Aorta (tissue), 5 donors: Measurements from ENCODE around the gene MVP. TPM values are rescaled to one million over a fixed set of nuclear protein-coding genes. Genes with fewer than 3 reads are reported as not detected.

Source experiments
- ATAC-seq: fragments of 200-7000 bp; cut with Tn5 transposase; one replicate; pipeline ENCODE4 v1.9.1; 2022; ENCODE audit warnings: moderate library complexity; ENCODE audit not compliant: low FRiP score
- DNase-seq, 2 donors: peaks; one replicate each; pipeline ENCODE4 v3.0.0-alpha.2; 2020
- H3K27ac ChIP-seq, 2 donors: one replicate each; pipeline ENCODE4 v1.5.1; 2013; ENCODE audit warnings: low read length in 2 of 2, mild to moderate bottlenecking in 2 of 2, moderate library complexity in 2 of 2, control low read depth in 1 of 2, inconsistent platforms in 1 of 2, low read depth in 1 of 2
- H3K27me3 ChIP-seq, 2 donors: one replicate each; pipeline ENCODE4 v1.6.1; 2013; ENCODE audit warnings: control low read depth in 1 of 2, low read length in 1 of 2, mild to moderate bottlenecking in 1 of 2, moderate library complexity in 1 of 2; ENCODE audit not compliant: insufficient read depth in 2 of 2, control insufficient read depth in 1 of 2
- H3K36me3 ChIP-seq, 2 donors: one replicate each; pipeline ENCODE4 v1.6.1; 2013; ENCODE audit warnings: control low read depth in 1 of 2, low read length in 1 of 2, mild to moderate bottlenecking in 1 of 2; ENCODE audit not compliant: insufficient read depth in 2 of 2, control insufficient read depth in 1 of 2
- H3K4me1 ChIP-seq, 2 donors: one replicate each; pipeline ENCODE4 v1.6.1; 2013; ENCODE audit warnings: low read length in 2 of 2, control low read depth in 1 of 2, mild to moderate bottlenecking in 1 of 2, moderate library complexity in 1 of 2; ENCODE audit not compliant: insufficient read depth in 2 of 2, control insufficient read depth in 1 of 2
- H3K4me3 ChIP-seq, 2 donors: one replicate each; pipeline ENCODE4 v1.5.1; 2013; ENCODE audit warnings: low read length in 2 of 2, control low read depth in 1 of 2, mild to moderate bottlenecking in 1 of 2
- H3K9me3 ChIP-seq: one replicate; pipeline ENCODE4 v1.6.1; 2013; ENCODE audit warnings: mild to moderate bottlenecking, low read length; ENCODE audit not compliant: control insufficient read depth
- WGBS, 2 donors: extraction: QIAGEN DNeasy Blood & Tissue Kit; methylation state at CpG; one replicate each; pipeline ENCODE4 v1.1.7; 2013; 5-methylcytosine and 5-hydroxymethylcytosine counted together
- intact Hi-C, 2 donors: fragments of 100-400 bp; cut with DNase I; formaldehyde crosslinking; loops; one replicate each; pipeline versions ENCODE4 v1.14.2 to v1.15.0; 2022
- polyA plus RNA-seq, 2 donors: library from polyadenylated mRNA; stranded (reverse); fragments of 200-250 nt; gene quantifications; one replicate each; pipeline ENCODE4 v1.2.3, GENCODE V29; 2013
- total RNA-seq, 2 donors: library from RNA; stranded (reverse); fragmentation: NEBNext Ultra II Directional; extraction: Animal tissue kit (Norgen Biotek cat#: 25700); gene quantifications; one replicate each; pipeline ENCODE4 v1.2.1, GENCODE V29; 2021
- donor health status: healthy with polysubstance abuse.
- donor health status: Bipolar disorder and iron deficiency.
- donor health status: DM: no; HTN: no; CAD: no.
- donor health status: DM: no; HTN: no; CAD: no.
- donor health status: DM: yes; HTN: yes; CAD: no.

The MVP gene
- total and polyA plus RNA-seq, 4 donors, result 76.8 to 186 (median 161) TPM

GRCh38 chr16:29808219-29808900, 11.9 kb upstream of the MVP start:
- 35 to 36% methylated on average over 25 of the region's 25 CpGs for WGBS, 2 donors
- no peaks in the 10 kb centered on the region for H3K9me3 ChIP-seq
- peak overlapping the region in 1 of 2 donors; percentile 1 for H3K4me3 ChIP-seq
- no peak for ATAC-seq
- no peaks in the 10 kb centered on the region for H3K4me1 ChIP-seq
- H3K27ac ChIP-seq, result peak overlapping the region in 1 of 2 donors; percentile 50
- DNase-seq, result peak in 1 of 2 donors; percentile 66
- no peaks in the 10 kb centered on the region for H3K27me3 ChIP-seq
- intact Hi-C loops, result loop anchor here in 1 of 2 donors (5.0 kb wide), 1 partner anchor 569 kb away; no protein-coding TSS in a partner anchor
- no peaks in the 10 kb centered on the region for H3K36me3 ChIP-seq

DNA sequence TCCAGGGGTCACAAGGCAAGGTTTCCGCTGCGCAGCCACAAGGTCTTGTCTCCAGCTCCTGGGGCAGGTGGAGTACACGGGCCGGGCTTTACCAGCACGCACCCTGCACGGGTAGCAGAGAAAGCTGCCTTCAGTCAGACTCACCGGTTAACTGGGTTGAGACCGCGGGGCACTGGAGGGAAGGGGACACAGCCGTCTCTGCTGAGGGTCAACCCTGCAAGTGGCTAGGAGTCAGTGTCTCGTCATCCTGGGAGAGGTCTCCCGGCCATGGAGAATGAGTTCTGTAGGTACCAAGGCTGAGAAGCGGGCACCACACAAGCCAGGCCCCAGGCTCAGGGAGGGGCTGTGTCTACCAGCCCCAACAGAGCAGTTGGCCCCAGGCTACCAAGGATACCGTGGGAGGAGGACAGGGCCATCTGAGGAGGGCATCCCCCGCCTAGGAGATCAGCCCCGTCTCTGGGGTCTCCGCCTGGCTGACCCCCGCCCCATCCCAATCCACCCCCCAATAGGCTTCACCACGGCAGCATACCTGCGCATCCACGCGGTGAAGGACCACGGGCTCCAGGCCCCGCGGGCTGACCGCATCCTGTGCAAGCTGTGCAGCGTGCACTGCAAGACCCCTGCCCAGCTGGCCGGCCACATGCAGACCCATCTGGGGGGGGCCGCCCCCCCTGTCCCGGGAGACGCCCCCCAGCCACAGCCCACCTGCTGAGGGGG, 11.1 kb upstream of the MVP start:
- ATAC-seq, result no peak
- Histone ChIP-seq H3K4me3 (no peak overlapping the region), H3K27ac (peak overlapping the region in 1 of 2 donors; percentile 15), H3K4me1 (no peaks in the 10 kb centered on the region), H3K9me3 (no peaks in the 10 kb centered on the region), H3K36me3 (no peaks in the 10 kb centered on the region), H3K27me3 (no peaks in the 10 kb centered on the region)
- intact Hi-C loops, result loop anchor here in 1 of 2 donors (5.0 kb wide), 1 partner anchor 568 kb away; no protein-coding TSS in a partner anchor
- 67 to 71% methylated on average over 31 of the region's 31 CpGs for WGBS, 2 donors
- DNase-seq, result peak in 1 of 2 donors; percentile 59

GRCh38 chr16:29809850-29810698, 10.2 kb upstream of the MVP start:
- H3K36me3 ChIP-seq, result no peaks in the 10 kb centered on the region
- 22 to 27% methylated on average over 15 to 23 of the region's 23 CpGs for WGBS, 2 donors
- H3K4me3 ChIP-seq, result no peak overlapping the region
- H3K9me3 ChIP-seq, result no peaks in the 10 kb centered on the region
- DNase-seq (peak in 1 of 2 donors; percentile 54), ATAC-seq (no peak)
- peak overlapping the region; percentile 15 to 59 for H3K27ac ChIP-seq
- intact Hi-C loops, result loop anchor here in 1 of 2 donors (5.0 to 10.0 kb wide), 3 partner anchors 185 to 955 kb away; partner anchors contain the start of genes CFAP119, HIRIP3, INO80E and RNF40
- no peaks in the 10 kb centered on the region for H3K4me1 ChIP-seq
- H3K27me3 ChIP-seq, result no peaks in the 10 kb centered on the region

DNA sequence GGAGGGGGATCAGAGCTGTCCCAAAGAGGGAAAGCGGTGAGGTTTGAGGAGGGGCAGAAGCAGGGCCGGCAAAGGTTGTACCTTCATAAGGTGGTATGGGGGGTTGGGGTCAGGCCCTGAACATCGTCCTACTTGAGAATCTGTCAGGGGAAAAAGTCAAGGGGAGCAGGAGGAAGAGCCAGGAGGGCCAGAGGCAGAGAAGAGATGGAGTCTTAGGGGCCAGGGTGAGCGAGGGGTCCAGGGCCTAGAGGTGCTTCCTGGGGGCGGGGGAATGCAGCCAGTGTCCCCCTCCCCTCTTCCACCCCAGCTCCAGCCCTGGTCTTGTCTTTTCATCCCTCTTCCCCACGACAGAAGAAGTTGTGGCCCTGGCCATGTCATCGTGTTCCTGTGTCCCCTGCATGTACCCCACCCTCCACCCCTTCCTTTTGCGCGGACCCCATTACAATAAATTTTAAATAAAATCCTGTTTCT, 9.5 kb upstream of the MVP start:
- intact Hi-C loops, result loop anchor here in 1 of 2 donors (10.0 kb wide), 2 partner anchors 184 to 954 kb away; partner anchors contain the start of genes CFAP119, HIRIP3, INO80E and RNF40
- H3K4me3 ChIP-seq, result no peak overlapping the region
- no peak for DNase-seq
- no peaks in the 10 kb centered on the region for H3K4me1 ChIP-seq
- no peaks in the 10 kb centered on the region for H3K36me3 ChIP-seq
- WGBS, 2 donors, result 7 to 9% methylated on average over 9 of the region's 9 CpGs
- no peak for ATAC-seq
- H3K9me3 ChIP-seq, result no peaks in the 10 kb centered on the region
- H3K27ac ChIP-seq, result peak overlapping the region; percentile 20 to 59
- H3K27me3 ChIP-seq, result no peaks in the 10 kb centered on the region

GRCh38 chr16:29811170-29811895, 8.9 kb upstream of the MVP start:
- ATAC-seq, result peak; percentile 84
- intact Hi-C loops, result loop anchor here in 1 of 2 donors (10.0 kb wide), 2 partner anchors 183 to 953 kb away; partner anchors contain the start of genes CFAP119, HIRIP3, INO80E and RNF40
- H3K4me3 ChIP-seq, result peak overlapping the region; percentile 47 to 57
- H3K27ac ChIP-seq, result peak overlapping the region; percentile 38 to 92
- WGBS, 2 donors, result 0% methylated on average over 24 to 31 of the region's 31 CpGs
- H3K27me3 ChIP-seq, result no peaks in the 10 kb centered on the region
- no peaks in the 10 kb centered on the region for H3K4me1 ChIP-seq
- DNase-seq, result peak; percentile 97 to 98
- no peaks in the 10 kb centered on the region for H3K9me3 ChIP-seq
- no peaks in the 10 kb centered on the region for H3K36me3 ChIP-seq

DNA sequence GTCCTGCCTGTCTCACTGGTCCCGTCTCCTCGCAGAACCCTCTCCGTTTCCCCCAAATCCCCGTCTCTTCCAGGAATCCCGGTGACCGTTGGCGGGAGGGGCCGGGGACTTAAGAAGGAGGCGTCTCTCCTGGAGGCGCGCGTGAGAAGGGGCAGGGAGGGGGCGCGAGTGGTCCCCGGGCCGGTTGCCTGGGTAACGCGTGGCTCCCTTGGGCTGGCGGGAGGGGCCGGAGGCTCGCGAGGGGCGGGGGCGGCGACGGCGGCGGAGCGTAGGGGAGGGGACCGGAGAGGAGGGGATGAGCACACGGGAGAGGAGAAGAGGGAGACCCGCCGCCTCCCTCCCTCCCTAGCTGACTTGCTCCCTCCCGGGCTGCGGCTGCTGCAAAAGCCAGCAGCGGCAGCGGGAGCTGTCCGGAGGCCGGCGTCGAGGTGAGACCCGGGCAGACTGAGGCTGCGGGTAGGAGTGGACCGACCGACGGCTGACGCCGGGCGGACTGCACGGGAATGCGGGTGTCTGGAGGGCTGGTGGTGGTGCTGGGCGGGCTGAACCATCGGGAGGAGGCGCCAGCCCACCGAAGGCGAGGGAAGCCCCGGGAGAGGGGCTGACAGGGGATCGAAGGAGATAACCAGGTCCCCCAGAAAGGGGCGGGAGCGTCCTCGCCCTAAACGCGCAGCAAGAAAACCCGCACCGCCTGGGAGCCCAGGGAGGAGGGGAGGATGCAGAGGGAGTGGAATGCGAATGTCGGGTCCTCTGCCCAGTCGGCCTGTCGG, 8.2 kb upstream of the MVP start, which contains the start of gene PRRT2:
PRRT2 (plus strand) TSS at position 298 of the 770 bp plus-strand sequence. CDS start 862 bp downstream, outside the sequence.
- DNase-seq (peak; percentile 82 to 89), ATAC-seq (peak; percentile 47)
- Histone ChIP-seq H3K4me1 (no peaks in the 10 kb centered on the region), H3K36me3 (no peaks in the 10 kb centered on the region), H3K27ac (peak within 1 kb of the TSS; percentile 38 to 92), H3K27me3 (no peaks in the 10 kb centered on the region), H3K4me3 (peak within 1 kb of the TSS; percentile 47 to 57), H3K9me3 (no peaks in the 10 kb centered on the region)
- intact Hi-C loops, result loop anchor here in 1 of 2 donors (10.0 kb wide), 2 partner anchors 183 to 953 kb away; partner anchors contain the start of genes CFAP119, HIRIP3, INO80E and RNF40
- 0 to 1% methylated on average over 57 to 69 of the region's 69 CpGs for WGBS, 2 donors
